Fibroblast of skin of abdomen (primary cell): ENCODE data around the gene RAD51B.
A peak's percentile ranks its signal among the peaks of the same experiment; 100 is the strongest.

Experiments used
- DNase-seq: peaks from one replicate; pipeline ENCODE4 v3.0.0-alpha.2; 2013

RAD51B gene

GRCh38 chr14:67835596-67835995 lies 16.0 kb downstream of the RAD51B start:
- no peak for DNase-seq

DNA sequence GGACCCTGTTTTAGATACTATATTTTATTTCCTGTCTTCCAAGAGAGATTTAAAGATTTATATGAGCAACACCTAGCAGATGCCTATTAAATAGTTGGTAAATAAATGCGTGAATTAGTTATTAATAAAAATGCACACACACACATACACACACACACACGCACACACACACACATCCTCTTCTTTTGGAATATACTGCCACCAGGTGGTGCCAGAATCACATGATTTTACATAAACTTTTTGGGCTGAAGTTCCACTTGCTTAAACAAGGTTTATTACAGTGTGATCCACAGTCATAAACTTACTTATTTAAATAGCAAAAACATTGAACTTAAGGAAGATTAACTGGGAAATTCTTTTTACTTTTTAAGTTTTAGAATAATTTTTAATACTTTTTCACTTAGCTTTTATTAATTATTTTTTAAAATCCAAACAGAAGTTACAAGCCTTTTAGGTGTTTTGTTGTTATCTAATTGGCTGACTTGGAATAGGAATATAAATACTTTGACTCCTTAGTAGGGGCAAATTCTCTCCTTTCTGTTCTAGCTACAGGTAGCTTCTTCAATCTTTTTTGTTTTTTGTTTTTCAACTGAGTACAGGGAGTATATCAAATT lies 17.5 kb downstream of the RAD51B start:
- peak; percentile 79 for DNase-seq

- DNase-seq: no peak
These were observed 26.5 kb downstream of the RAD51B start for GRCh38 chr14:67846029-67846610.

DNA sequence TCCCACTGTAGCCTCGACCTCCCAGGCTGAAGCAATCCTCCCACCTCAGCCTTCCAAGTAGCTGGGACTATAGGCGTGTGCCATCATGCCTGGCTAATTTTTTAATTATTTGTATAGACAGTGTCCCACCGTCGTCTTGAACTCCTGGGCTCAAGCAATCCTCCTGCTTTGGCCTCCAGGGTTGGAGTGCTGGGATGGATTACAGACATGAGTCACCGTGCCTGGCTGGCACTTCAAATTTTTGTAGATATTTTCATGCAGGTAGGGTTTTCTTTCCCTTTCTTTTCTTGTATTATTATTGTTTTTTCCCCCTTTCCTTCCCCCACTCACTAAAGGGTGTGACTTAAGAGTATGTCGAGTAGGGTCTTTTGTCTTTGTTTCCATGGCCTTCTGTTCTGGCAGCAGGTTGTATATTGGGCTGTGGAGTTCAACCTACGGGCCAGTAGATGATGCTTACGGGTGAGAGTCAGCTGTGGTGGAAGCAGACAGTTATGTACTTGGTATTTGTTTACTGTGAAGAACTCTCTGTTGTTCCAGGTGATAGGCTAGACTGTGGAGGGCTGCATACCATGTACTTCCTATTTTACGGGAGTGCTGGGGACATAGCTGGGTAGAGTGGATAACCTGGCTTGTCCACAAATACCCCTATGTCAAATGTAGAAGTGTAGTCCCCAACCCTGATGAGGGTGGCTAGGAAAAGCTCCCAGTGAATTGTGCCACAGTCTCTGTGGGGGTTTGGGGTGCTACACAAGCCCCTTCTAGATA lies 30.7 kb downstream of the RAD51B start:
- no peak for DNase-seq

DNA sequence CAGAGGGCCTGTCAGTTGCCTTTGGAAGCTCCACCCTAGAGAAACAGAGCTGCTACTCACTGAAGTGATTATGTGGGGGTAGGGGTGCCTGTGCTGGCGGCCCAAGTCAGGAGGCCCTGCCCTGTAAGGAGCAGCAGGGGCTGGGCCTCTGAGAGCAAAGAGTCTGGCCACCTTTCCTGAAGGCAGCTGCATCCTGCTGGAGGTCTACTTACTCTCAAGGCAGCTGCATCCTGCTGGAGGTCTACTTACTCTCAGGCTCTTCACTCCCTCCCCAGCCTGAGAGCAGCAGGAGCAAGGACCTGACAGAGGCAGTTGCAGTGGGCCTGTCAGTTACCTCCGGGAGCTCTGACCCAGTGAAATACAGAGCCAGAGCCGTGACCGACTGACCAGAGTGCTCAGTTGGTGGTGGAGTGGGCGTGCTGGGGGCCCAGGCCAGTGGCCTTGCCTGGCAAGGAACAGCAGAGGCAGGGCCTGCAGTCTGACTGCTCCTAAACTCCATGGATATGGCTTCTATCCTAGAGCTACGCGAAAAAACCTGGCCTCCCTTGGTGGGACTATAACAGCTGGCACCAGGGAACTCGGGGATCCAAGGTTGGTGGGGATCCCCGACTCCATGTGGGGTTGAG lies 32.3 kb downstream of the RAD51B start:
- DNase-seq: no peak

GRCh38 chr14:67852926-67853604 lies 33.5 kb downstream of the RAD51B start:
- DNase-seq: no peak

- no peak for DNase-seq
These were observed 34.1 kb downstream of the RAD51B start for GRCh38 chr14:67853715-67854114.

DNA sequence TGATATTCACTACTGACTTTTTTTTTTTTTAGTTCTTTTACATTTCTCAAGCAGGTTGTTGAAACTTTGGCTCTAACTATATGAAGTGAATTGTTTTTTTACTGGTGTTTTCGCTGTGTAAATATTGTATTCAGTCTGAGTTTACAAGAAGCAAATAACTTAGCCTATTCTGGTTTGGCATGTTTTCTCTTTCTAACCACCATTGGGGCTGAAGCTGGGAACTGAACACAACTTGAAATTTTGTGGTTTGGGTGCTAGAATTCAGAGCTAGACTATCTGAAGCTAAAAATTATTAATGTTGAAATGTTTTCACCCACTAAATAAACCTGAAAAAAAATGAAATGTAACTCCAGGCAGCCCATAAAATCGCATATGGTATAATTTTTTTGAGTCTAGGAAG lies 37.2 kb downstream of the RAD51B start:
- DNase-seq: peak; percentile 32

DNA sequence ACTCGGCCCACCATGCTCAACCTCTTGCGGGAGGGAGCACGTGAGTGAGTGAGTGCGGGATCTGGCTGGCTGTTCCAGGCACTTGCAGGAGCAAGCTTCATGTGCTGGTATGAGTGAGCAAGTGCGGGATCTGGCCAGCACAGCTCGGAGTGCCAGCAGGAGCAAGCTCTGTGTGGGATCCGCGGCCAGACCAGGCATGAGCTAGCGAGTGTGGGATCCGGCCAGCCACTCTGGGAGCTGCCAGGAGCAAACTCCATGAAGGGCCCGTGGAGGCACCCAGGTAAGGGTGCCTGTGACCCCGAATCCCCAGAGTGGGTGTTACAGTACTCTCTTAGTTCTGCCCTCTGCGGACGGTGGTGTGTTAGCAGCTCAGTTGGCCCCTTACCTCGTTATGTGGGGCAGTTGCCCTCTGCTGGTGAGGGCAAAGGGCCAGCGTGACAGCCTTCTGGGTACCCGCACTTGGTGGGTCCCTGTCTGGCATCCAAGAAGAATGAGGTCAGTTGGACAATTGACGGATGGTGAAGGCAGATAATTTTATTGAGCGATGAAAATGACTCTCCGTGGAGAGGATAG lies 38.3 kb downstream of the RAD51B start:
- no peak for DNase-seq

- no peak for DNase-seq
These were observed 39.7 kb downstream of the RAD51B start for GRCh38 chr14:67859169-67859749.

GRCh38 chr14:67863223-67863622 lies 43.6 kb downstream of the RAD51B start:
- DNase-seq: no peak

DNA sequence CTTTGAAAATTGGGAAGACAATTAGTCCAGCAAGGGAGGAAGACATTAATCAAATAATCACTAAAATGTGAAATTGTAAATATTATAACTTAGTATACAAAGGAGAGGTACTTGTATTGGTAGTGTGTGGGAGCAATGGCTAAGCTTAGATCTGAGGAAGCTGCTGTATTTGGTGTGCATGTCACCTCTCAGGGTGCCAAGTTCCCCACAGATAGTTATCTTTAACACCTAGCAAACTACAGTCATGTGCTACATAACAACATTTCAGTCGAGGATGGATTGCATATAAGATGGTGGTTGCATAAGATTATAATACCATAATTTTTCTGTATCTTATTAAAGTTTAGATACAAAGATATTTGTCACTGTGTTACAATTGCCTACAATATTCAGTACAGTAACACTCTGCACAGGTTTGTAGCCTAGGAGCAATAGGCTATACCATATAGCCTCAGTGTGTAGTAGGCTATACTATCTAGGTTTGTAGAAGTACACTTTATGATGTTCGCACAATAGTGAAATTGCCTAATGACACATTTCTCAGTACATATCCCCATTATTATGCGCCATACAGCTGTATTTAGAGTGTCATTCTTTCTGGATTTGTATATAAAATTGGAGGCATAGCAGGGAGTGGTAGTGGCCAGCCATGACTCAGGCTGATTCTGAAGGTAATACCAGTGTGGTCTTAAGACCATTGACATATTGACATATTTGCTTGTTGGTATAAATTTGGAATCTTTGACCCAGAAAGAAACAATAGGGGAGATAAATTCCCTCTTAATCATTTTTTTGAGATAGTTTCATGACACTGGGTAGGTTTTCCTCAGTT lies 55.8 kb downstream of the RAD51B start:
- no peak for DNase-seq

- DNase-seq: no peak
These were observed 59.4 kb downstream of the RAD51B start for GRCh38 chr14:67879026-67879425.

DNA sequence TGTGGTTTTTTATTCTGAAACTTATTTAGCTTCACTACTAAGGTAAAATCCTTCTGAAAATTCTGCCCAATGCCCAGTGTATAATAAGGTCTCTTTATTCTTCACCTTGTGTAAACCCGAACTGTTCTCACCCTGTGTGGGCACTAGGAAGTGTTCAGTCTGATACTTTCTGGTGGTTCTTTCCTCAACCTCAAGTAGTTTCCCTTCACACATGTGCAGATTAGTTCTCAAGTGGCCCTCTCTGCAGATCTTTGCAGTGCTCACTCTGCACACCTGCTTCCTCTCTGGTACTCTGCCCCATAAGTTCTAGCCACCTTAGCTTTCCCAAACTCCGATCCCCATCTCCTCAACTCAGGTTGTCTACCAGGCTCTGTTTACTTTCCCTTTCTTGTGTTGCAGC lies 61.6 kb downstream of the RAD51B start:
- DNase-seq: no peak

- no peak for DNase-seq
These were observed 63.5 kb downstream of the RAD51B start for GRCh38 chr14:67882986-67883555.

GRCh38 chr14:67883717-67884116 lies 64.1 kb downstream of the RAD51B start:
- DNase-seq: peak; percentile 20

GRCh38 chr14:67886191-67886590 lies 66.6 kb downstream of the RAD51B start:
- no peak for DNase-seq

- DNase-seq: no peak
These were observed 67.9 kb downstream of the RAD51B start for GRCh38 chr14:67887478-67887877.

- no peak for DNase-seq
These were observed 69.9 kb downstream of the RAD51B start for GRCh38 chr14:67889455-67889854.

- DNase-seq: no peak
These were observed 73.0 kb downstream of the RAD51B start for GRCh38 chr14:67892466-67893100.
